MM.1S (cell line): ENCODE measurements around the gene PLEKHA5.

ENCODE experiments used
- DNase-seq: peaks from one replicate; pipeline ENCODE4 v3.0.0-alpha.2; 2015
- H2AFZ ChIP-seq: fragments of 300-600 bp; sonication (generic); 2 replicates; pipeline ENCODE4 v1.6.0; 2016; ENCODE audit warnings: antibody characterized with exemption, low read length
- H3F3A ChIP-seq: fragments of 300-600 bp; sonication (generic); 2 replicates; pipeline ENCODE4 v1.6.1; 2016; ENCODE audit warnings: mild to moderate bottlenecking, antibody characterized with exemption, low read length, moderate library complexity, mixed read lengths; ENCODE audit not compliant: insufficient read depth
- H3K27ac ChIP-seq: fragments of 300-600 bp; sonication (generic); 2 replicates; pipeline ENCODE4 v1.5.1; 2016; ENCODE audit warnings: mild to moderate bottlenecking, low read length
- H3K27me3 ChIP-seq: fragments of 300-600 bp; sonication (generic); replicated peaks from 2 replicates; pipeline ENCODE4 v1.6.0; 2016; ENCODE audit warnings: low read length; ENCODE audit not compliant: insufficient read depth
- H3K36me3 ChIP-seq: fragments of 300-600 bp; sonication (generic); replicated peaks from 2 replicates; pipeline ENCODE4 v1.6.1; 2016; ENCODE audit warnings: mild to moderate bottlenecking, low read length, mixed read lengths; ENCODE audit not compliant: insufficient read depth
- H3K4me1 ChIP-seq: fragments of 300-600 bp; sonication (generic); 2 replicates; pipeline ENCODE4 v1.6.1; 2016; ENCODE audit warnings: low read length, mixed read lengths
- H3K4me2 ChIP-seq: fragments of 300-600 bp; sonication (generic); 2 replicates; pipeline ENCODE4 v1.6.0; 2016; ENCODE audit warnings: low read depth, low read length
- H3K4me3 ChIP-seq: fragments of 300-600 bp; sonication (generic); 2 replicates; pipeline ENCODE4 v1.5.1; 2016; ENCODE audit warnings: low read length, mixed read lengths
- H3K79me2 ChIP-seq: fragments of 300-600 bp; sonication (generic); 2 replicates; pipeline ENCODE4 v1.6.1; 2016; ENCODE audit warnings: mixed run types, low read length, mixed read lengths
- H3K9ac ChIP-seq: fragments of 300-600 bp; sonication (generic); 2 replicates; pipeline ENCODE4 v1.6.1; 2016; ENCODE audit warnings: low read length, mixed read lengths
- H3K9me2 ChIP-seq: fragments of 300-600 bp; sonication (generic); replicated peaks from 2 replicates; pipeline ENCODE4 v1.6.1; 2016; ENCODE audit warnings: mild to moderate bottlenecking, low read length, mixed read lengths; ENCODE audit not compliant: insufficient read depth
- H3K9me3 ChIP-seq: fragments of 300-600 bp; sonication (generic); replicated peaks from 2 replicates; pipeline ENCODE4 v1.6.1; 2016; ENCODE audit warnings: mild to moderate bottlenecking, low read length, mixed read lengths; ENCODE audit not compliant: insufficient read depth
- H4K20me1 ChIP-seq: fragments of 300-600 bp; sonication (generic); 2 replicates; pipeline ENCODE4 v1.6.1; 2016; ENCODE audit warnings: mild to moderate bottlenecking, low read length, moderate library complexity, mixed read lengths; ENCODE audit not compliant: insufficient read depth
- CTCF ChIP-seq: fragments of 300-600 bp; sonication (generic); IDR thresholded peaks from 2 replicates; pipeline ENCODE4 v1.5.1; 2016; ENCODE audit warnings: antibody characterized with exemption, low read length, mixed read lengths
- EZH2 ChIP-seq: fragments of 300-600 bp; sonication (generic); optimal IDR thresholded peaks from 2 replicates; pipeline ENCODE3; 2017; ENCODE audit warnings: low read depth, mild to moderate bottlenecking, antibody characterized with exemption, low read length, mixed read lengths
- EZH2phosphoT487 ChIP-seq: fragments of 300-600 bp; sonication (generic); IDR thresholded peaks from 2 replicates; pipeline ENCODE4 v1.6.1; 2018; ENCODE audit warnings: antibody characterized with exemption, low read length

The PLEKHA5 gene

GRCh38 chr12:19113464-19113863 lies 16.1 kb upstream of the PLEKHA5 start:
- Histone ChIP-seq H3K27ac (no peak overlapping the region), H2AFZ (no peak overlapping the region), H4K20me1 (no peaks in the 10 kb centered on the region), H3F3A (no peaks in the 10 kb centered on the region), H3K9me2 (no peaks in the 10 kb centered on the region), H3K36me3 (no peaks in the 10 kb centered on the region), H3K27me3 (no peaks in the 10 kb centered on the region), H3K4me1 (no peaks in the 10 kb centered on the region), H3K4me3 (no peak overlapping the region), H3K9ac (no peak overlapping the region), H3K9me3 (no peaks in the 10 kb centered on the region), H3K4me2 (no peak overlapping the region), H3K79me2 (no peaks in the 10 kb centered on the region)
- TF ChIP-seq EZH2, result no peak
- no peak for TF ChIP-seq EZH2phosphoT487
- no peak for TF ChIP-seq CTCF
- no peak for DNase-seq

GRCh38 chr12:19115285-19115684 lies 14.2 kb upstream of the PLEKHA5 start:
- Histone ChIP-seq H3K4me2 (no peak overlapping the region), H3K27me3 (no peaks in the 10 kb centered on the region), H3K9me3 (no peaks in the 10 kb centered on the region), H3K4me3 (no peak overlapping the region), H4K20me1 (no peaks in the 10 kb centered on the region), H3K9ac (no peak overlapping the region), H3K27ac (no peak overlapping the region), H3K4me1 (no peaks in the 10 kb centered on the region), H3K9me2 (no peaks in the 10 kb centered on the region), H3K36me3 (no peaks in the 10 kb centered on the region), H3K79me2 (no peaks in the 10 kb centered on the region), H3F3A (no peaks in the 10 kb centered on the region), H2AFZ (no peak overlapping the region)
- DNase-seq, result no peak
- TF ChIP-seq CTCF (no peak), EZH2 (no peak), EZH2phosphoT487 (no peak)

GRCh38 chr12:19119440-19119839 lies 10.1 kb upstream of the PLEKHA5 start:
- no peak overlapping the region for H3K4me3 ChIP-seq
- no peak overlapping the region for H2AFZ ChIP-seq
- no peak for DNase-seq
- H3K27me3 ChIP-seq, result no peaks in the 10 kb centered on the region
- no peak overlapping the region for H3K27ac ChIP-seq
- no peaks in the 10 kb centered on the region for H4K20me1 ChIP-seq
- no peak overlapping the region for H3K9ac ChIP-seq
- H3K9me3 ChIP-seq, result no peaks in the 10 kb centered on the region
- no peaks in the 10 kb centered on the region for H3F3A ChIP-seq
- TF ChIP-seq EZH2phosphoT487 (no peak), EZH2 (no peak), CTCF (no peak)
- H3K36me3 ChIP-seq, result no peaks in the 10 kb centered on the region
- no peaks in the 10 kb centered on the region for H3K9me2 ChIP-seq
- H3K4me1 ChIP-seq, result no peaks in the 10 kb centered on the region
- H3K79me2 ChIP-seq, result no peaks in the 10 kb centered on the region
- no peak overlapping the region for H3K4me2 ChIP-seq
